Body of pancreas (tissue), 4 donors: ENCODE measurements around the gene ATG10.

ENCODE experiments used
- CTCF ChIP-seq, 7 experiments: fragments of 450-650 bp in 4 of 7; fragments of 200-600 bp in 3 of 7; sonication (generic) in 3 of 7; IDR thresholded peaks; one replicate each; pipeline ENCODE4 v1.5.1; 2016 to 2019; ENCODE audit warnings: antibody characterized with exemption in 7 of 7
- POLR2A ChIP-seq, 3 donors: fragments of 450-650 bp; IDR thresholded peaks; one replicate each; pipeline ENCODE4 v1.6.1; 2016; ENCODE audit warnings: antibody characterized with exemption in 3 of 3, mild to moderate bottlenecking in 2 of 3

DNA sequence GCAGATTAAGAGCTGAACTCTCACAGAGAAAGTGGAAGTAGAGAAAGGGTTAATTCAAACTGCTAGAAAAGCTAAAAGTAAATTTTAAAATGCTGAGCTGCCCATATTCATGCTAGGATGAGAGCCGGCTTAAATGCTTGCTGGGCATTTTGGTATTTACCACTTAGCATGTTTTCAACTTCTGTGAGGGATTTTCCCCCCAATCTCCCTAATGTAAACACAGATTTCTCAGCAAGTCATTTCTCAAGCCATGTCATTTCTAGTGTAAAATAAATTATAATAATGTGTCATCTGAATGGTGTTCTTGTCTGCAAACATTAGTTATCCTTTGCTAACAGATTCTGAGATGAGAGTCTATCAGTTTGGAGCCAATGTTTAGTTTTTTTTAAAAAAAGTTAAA lies 284.0 kb downstream of the ATG10 start:
- no peak for TF ChIP-seq CTCF (IDR thresholded peaks at IDR 0.05)
- no peak for TF ChIP-seq POLR2A (IDR thresholded peaks at IDR 0.05)
